Choroid plexus epithelial cell (primary cell): ENCODE results near the gene PDZD2.

Source experiments
- DNase-seq: peaks from one replicate; pipeline ENCODE4 v3.0.0-alpha.2; 2010; ENCODE audit warnings: low read depth
- H3K4me3 ChIP-seq: 2 replicates; pipeline ENCODE4 v1.5.1; 2011; ENCODE audit warnings: low read depth, mild to moderate bottlenecking, control low read depth, low read length, moderate library complexity
- CTCF ChIP-seq: conservative IDR thresholded peaks from 2 replicates; pipeline ENCODE4 v1.5.1; 2011; ENCODE audit warnings: low read depth, mild to moderate bottlenecking, control low read depth, inconsistent platforms, low read length, moderate library complexity

The PDZD2 gene

GRCh38 chr5:32089146-32090000 lies 450.4 kb downstream of the PDZD2 start:
- no peak overlapping the region for H3K4me3 ChIP-seq
- DNase-seq, result no peak
- TF ChIP-seq CTCF, result no peak

GRCh38 chr5:32090026-32090754 lies 451.3 kb downstream of the PDZD2 start:
- TF ChIP-seq CTCF, result no peak
- H3K4me3 ChIP-seq, result no peak overlapping the region
- DNase-seq, result no peak

- DNase-seq, result no peak
- H3K4me3 ChIP-seq, result no peak overlapping the region
- no peak for TF ChIP-seq CTCF
Observed at GRCh38 chr5:32090755-32091128, 451.8 kb downstream of the PDZD2 start.

DNA sequence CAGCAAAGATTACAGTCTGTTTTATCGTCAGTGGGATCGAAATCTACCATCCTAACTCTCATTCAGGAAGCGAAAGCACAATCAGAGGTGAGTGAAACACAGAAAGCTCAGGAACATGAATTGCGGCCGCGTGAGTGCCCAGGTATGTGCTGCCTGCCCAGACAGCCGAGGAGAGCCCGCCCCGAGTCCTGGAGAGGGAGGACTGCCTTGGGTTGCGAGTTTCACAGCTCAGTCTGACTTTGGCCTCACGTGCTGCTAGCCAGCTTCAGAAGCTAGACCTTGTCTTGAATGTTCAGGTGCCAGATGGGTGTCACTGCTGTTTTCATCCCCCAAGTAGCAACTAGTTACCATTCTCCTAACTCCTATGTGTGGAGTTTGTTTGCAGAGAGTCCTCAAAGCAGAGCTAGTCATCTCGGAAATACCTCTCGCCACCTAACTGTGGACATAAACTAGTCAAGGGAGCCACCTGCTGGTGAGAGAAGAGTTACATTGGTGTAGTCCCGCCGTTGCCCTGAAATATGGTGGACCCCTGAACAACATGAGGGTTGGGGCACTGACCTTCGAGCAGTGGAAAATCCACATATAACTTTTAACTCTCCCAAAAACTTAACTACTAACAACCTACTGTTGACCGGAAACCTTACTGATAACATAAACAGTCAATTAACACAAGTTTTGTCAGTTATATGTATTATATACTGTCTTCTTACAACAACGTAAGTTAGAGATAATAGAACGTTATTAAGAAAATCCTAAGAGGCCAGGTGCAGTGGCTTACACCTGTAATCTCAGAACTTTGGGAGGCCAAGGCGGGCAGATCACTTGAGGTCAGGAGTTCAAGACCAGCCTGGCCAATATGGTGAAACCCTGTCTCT lies 454.2 kb downstream of the PDZD2 start:
- TF ChIP-seq CTCF, result peak; percentile 84
- peak; percentile 89 for DNase-seq
- H3K4me3 ChIP-seq, result no peak overlapping the region

GRCh38 chr5:32094691-32095090 lies 455.8 kb downstream of the PDZD2 start:
- no peak for TF ChIP-seq CTCF
- no peak overlapping the region for H3K4me3 ChIP-seq
- DNase-seq, result no peak

DNA sequence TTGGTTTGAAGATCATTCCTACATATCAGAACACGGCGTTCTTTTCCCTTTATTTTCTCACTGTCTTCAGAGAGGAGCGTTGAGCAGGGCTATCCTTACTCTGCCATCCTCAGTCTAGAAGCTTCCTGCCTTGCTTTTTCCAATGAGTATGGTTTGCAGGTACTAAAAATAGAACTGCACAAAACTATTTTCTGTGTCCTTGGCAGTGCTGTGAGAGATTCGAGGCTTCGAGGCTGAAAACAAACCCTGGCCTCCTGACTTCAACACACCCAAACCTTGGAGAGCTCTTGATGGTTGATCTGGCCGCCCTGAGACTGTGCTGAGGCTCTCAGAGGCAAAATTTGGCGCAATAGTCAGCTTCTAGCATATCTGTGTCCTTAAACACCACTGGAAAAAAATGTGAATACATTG lies 456.3 kb downstream of the PDZD2 start:
- no peak overlapping the region for H3K4me3 ChIP-seq
- TF ChIP-seq CTCF, result no peak
- DNase-seq, result peak; percentile 52
